Adrenal gland (tissue), 12 donors: ENCODE measurements around the gene ACBD4. TPM values are rescaled to one million over a fixed set of nuclear protein-coding genes. Genes with fewer than 3 reads are reported as not detected.

Experiments
- DNase-seq, 7 donors: peaks; one replicate each; pipeline ENCODE4 v3.0.0-alpha.2; 2019 to 2020
- H3K27ac ChIP-seq, 5 donors: fragments of 200-600 bp; sonication (generic) in 4 of 5; 1 replicate in 3 of 5; 2 replicates in 2 of 5; pipeline versions ENCODE4 v1.5.1 to v1.8.0; 2016 to 2020; ENCODE audit warnings: mild to moderate bottlenecking in 1 of 5
- H3K27me3 ChIP-seq: fragments of 200-600 bp; 2 replicates; pipeline ENCODE4 v1.8.0; 2021
- H3K36me3 ChIP-seq, 2 donors: fragments of 200-600 bp; replicated peaks in 1 of 2; 1 replicate in 1 of 2; 2 replicates in 1 of 2; pipeline versions ENCODE4 v1.5.1 to v1.8.0; 2018 to 2022
- H3K4me1 ChIP-seq, 2 donors: fragments of 200-600 bp; replicated peaks in 1 of 2; 1 replicate in 1 of 2; 2 replicates in 1 of 2; pipeline versions ENCODE4 v1.5.1 to v1.8.0; 2018 to 2021
- H3K4me3 ChIP-seq, 4 donors: fragments of 200-600 bp; sonication (generic) in 3 of 4; one replicate each; pipeline ENCODE4 v1.5.1; 2016 to 2018
- H3K9me3 ChIP-seq, 3 donors: fragments of 200-600 bp; sonication (generic) in 1 of 3; replicated peaks in 1 of 3; 1 replicate in 2 of 3; 2 replicates in 1 of 3; pipeline versions ENCODE4 v1.5.1 to v1.8.0; 2016 to 2021
- POLR2A ChIP-seq, 2 donors: fragments of 450-650 bp; IDR thresholded peaks; one replicate each; pipeline ENCODE4 v1.6.1; 2017; ENCODE audit warnings: antibody characterized with exemption in 2 of 2, mild to moderate bottlenecking in 2 of 2, moderate library complexity in 1 of 2
- WGBS, 4 donors: extraction: QIAGEN DNeasy Blood & Tissue Kit in 2 of 4; methylation state at CpG; one replicate each; pipeline versions ENCODE4 v1.1.5 to v1.1.7; 2013 to 2017; 5-methylcytosine and 5-hydroxymethylcytosine counted together
- intact Hi-C, 2 donors: fragments of 100-400 bp; cut with DNase I; formaldehyde crosslinking; loops; one replicate each; pipeline versions ENCODE4 v1.14.1 to v1.15.0; 2022 to 2023
- polyA plus RNA-seq, 3 donors: library from polyadenylated mRNA; stranded (reverse); fragments of 200-250 nt in 2 of 3; fragments of 350-450 nt in 1 of 3; fragmentation: Illumina TruSeq in 1 of 3; extraction: RNeasy Lipid Tissue Mini Kit (QIAGEN cat#74804) in 1 of 3; gene quantifications; one replicate each; pipeline ENCODE4 v1.2.3, GENCODE V29; 2013 to 2014
- total RNA-seq, 9 donors: library from RNA; depleted of rRNA in 4 of 9; stranded (reverse); fragments of >200 nt in 4 of 9; fragments of 120-200 nt in 1 of 9; fragmentation: NEBNext Ultra II Directional in 1 of 9; extraction: Animal tissue kit (Norgen Biotek cat#: 25700) in 1 of 9; gene quantifications; one replicate each; pipeline versions ENCODE4 v1.1.0 to v1.2.4, GENCODE V29; 2013 to 2023
- TF ChIP-seq, protein P1 (sequence below), 6 experiments: fragments of 450-650 bp in 4 of 6; fragments of 200-600 bp in 2 of 6; sonication (generic) in 1 of 6; IDR thresholded peaks; 1 replicate in 5 of 6; 2 replicates in 1 of 6; pipeline versions ENCODE4 v1.5.1 to v1.8.0; 2016 to 2021; ENCODE audit warnings: antibody characterized with exemption in 6 of 6, mild to moderate bottlenecking in 2 of 6, moderate library complexity in 1 of 6
- donor health status: healthy with polysubstance abuse.
- donor health status: Bipolar disorder and iron deficiency.
- donor health status: DM: yes; HTN: yes; CAD: no.
- donor health status: DM: no; HTN: no; CAD: no.
- donor health status: DM: no; HTN: no; CAD: no.
- donor health status: DM: yes; HTN: yes; CAD: no.

The ACBD4 gene
- total and polyA plus RNA-seq, 12 donors = 6.6 to 71.3 (median 23.6) TPM

DNA sequence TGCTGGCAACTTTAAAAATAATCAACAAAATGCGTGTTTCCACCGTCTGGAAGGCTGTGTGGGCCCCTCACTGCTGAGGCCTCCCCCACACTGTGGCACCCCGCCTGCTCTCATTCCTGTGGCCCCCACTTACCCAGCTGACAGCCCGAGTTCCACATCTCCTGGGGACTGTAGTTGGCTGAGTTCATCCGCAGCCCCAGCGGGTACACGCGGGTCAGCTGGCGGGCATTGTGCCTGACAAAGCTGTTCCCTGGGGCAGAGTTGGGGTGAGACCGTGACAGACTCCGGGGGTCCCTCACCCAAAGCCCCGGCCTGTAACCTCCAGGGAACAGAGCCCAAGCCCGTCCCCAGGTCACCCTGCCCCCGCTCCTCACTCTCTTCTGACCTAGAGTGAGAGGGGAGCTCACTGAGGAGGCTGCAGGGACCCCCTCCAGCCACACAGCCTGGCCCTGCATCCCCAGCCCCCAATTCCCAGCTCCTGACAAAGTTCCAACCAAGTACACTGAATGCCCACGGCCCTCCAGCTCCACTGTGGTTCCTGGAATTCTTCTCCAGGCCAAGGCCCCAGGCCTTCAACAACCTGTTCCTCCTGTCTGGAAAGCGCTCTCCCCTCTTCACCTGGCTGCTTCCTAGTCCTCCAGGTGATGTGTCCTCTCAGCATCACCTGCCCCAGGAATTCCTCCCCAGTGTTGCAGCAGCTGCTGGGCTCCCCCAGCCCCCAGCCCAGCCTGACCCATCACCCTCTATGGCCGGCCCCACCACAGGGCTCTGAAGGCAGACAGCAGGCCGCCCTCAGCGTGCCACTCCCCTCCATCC is 21.2 kb upstream of the ACBD4 start:
- Histone ChIP-seq H3K36me3 (peaks cover 0 to 25% of the 10 kb centered on the region in 2 donors), H3K9me3 (no peaks in the 10 kb centered on the region), H3K27me3 (no peaks in the 10 kb centered on the region), H3K4me1 (peaks cover 26% of the 10 kb centered on the region in 2 donors), H3K27ac (peak overlapping the region in 1 of 5 donors; percentile 45), H3K4me3 (no peak overlapping the region)
- DNase-seq = no peak
- TF ChIP-seq POLR2A (IDR thresholded peaks at IDR 0.05) = no peak
- TF ChIP-seq, protein P1, sequence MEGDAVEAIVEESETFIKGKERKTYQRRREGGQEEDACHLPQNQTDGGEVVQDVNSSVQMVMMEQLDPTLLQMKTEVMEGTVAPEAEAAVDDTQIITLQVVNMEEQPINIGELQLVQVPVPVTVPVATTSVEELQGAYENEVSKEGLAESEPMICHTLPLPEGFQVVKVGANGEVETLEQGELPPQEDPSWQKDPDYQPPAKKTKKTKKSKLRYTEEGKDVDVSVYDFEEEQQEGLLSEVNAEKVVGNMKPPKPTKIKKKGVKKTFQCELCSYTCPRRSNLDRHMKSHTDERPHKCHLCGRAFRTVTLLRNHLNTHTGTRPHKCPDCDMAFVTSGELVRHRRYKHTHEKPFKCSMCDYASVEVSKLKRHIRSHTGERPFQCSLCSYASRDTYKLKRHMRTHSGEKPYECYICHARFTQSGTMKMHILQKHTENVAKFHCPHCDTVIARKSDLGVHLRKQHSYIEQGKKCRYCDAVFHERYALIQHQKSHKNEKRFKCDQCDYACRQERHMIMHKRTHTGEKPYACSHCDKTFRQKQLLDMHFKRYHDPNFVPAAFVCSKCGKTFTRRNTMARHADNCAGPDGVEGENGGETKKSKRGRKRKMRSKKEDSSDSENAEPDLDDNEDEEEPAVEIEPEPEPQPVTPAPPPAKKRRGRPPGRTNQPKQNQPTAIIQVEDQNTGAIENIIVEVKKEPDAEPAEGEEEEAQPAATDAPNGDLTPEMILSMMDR (IDR thresholded peaks at IDR 0.05) = no peak
- 85 to 91% (median 90%) methylated on average over 7 to 19 of the region's 19 CpGs for WGBS, 4 donors
- intact Hi-C loops = no loop called here

DNA sequence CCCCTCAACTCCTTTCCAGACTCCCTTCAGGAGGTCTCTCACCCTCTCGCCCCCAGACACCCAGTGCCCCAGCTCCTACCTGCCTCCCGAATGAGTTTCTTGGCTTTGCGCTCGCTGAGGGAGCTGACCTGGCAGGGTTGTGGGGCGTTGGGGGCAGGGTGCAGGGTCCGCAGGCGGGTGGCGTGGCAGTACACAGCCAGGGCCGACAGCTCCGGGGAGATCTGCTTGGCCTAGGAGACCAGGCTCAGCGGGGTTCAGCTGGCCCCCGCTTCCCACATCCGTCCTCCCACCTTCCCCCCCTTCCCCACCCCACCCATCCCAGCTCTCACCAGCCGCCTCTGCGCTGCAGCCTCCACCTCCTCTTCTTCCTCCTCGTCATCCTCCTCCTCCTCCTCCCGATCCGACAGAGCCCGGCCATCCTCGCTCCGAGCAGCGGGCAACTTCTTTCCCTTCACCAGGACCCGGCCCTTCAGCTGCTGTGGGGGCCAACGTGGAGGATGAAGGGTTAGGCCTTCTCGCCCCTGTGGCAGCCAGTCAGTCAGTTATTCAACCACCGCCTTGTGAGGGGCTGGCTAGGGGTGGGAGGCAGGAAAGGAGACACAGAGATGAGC is 20.4 kb upstream of the ACBD4 start:
- Histone ChIP-seq H3K27ac (no peak overlapping the region), H3K27me3 (no peaks in the 10 kb centered on the region), H3K36me3 (peaks cover 0 to 25% of the 10 kb centered on the region in 2 donors), H3K9me3 (no peaks in the 10 kb centered on the region), H3K4me1 (peaks cover 19 to 21% of the 10 kb centered on the region in 2 donors), H3K4me3 (no peak overlapping the region)
- TF ChIP-seq POLR2A (IDR thresholded peaks at IDR 0.05) = no peak
- TF ChIP-seq, protein P1 (IDR thresholded peaks at IDR 0.05) = no peak
- intact Hi-C loops = no loop called here
- WGBS, 4 donors = 88 to 93% (median 90%) methylated on average over 20 to 26 of the region's 26 CpGs
- no peak for DNase-seq

DNA sequence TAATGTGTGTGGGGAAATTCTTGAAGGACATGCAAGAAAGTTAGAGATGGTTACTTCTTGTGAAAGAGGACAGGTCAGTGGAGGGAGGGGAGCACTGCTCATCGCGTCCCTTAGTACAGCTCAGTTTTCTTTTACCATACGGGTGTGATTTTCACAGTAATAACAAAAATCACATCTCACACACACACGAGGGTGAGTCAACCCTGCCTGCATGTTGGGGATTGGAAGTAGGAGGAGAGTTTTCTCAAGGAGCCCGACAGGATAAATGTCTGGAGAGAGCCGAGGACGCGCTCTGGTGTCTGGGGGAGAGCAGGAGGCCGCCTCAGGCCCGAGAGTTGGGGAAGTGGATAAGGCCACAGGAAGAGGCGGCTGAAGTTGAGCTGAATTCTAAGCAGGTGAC is 19.6 kb upstream of the ACBD4 start:
- Histone ChIP-seq H3K27me3 (no peaks in the 10 kb centered on the region), H3K4me1 (peaks cover 11 to 13% of the 10 kb centered on the region in 2 donors), H3K9me3 (no peaks in the 10 kb centered on the region), H3K27ac (no peak overlapping the region), H3K4me3 (no peak overlapping the region), H3K36me3 (peaks cover 0 to 25% of the 10 kb centered on the region in 2 donors)
- intact Hi-C loops = no loop called here
- DNase-seq = no peak
- 79 to 92% (median 83%) methylated on average over 11 of the region's 11 CpGs for WGBS, 4 donors
- TF ChIP-seq, protein P1 (IDR thresholded peaks at IDR 0.05) = no peak
- TF ChIP-seq POLR2A (IDR thresholded peaks at IDR 0.05) = no peak

DNA sequence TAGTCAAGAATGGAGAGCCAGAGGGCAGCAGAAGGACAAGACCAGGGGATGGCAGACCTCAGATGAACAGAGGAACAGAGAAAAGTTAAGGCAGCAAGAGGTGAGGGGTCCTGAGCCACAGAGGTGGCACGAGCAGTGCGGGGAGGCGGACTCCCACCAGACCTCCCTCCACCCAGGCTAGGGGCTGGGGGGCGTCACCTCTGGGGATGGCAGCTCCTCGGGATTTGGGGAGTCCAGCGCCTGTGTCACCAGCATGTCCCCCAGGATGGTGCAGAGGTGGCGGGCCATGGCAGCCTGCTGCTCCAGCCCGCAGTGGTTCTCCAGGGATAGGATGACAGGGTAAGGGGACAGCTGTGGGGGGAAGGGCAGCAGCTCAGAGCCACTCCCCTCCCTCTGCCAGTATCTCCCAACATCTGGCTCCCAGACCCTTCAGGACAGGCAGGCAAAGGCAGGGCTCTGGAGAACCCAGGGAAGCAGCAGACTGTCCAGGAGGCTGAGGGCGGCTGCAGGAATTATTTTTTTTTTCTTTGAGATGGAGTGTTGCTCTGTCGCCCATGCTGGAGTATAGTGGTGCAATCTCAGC is 19.0 kb upstream of the ACBD4 start:
- peaks cover 0 to 25% of the 10 kb centered on the region in 2 donors for H3K36me3 ChIP-seq
- no peaks in the 10 kb centered on the region for H3K9me3 ChIP-seq
- no peaks in the 10 kb centered on the region for H3K27me3 ChIP-seq
- intact Hi-C loops = no loop called here
- H3K4me1 ChIP-seq = peaks cover 5 to 8% of the 10 kb centered on the region in 2 donors
- H3K4me3 ChIP-seq = no peak overlapping the region
- WGBS, 4 donors = 85 to 94% (median 90%) methylated on average over 5 to 10 of the region's 10 CpGs
- DNase-seq = no peak
- TF ChIP-seq POLR2A (IDR thresholded peaks at IDR 0.05) = no peak
- TF ChIP-seq, protein P1 (IDR thresholded peaks at IDR 0.05) = no peak
- H3K27ac ChIP-seq = no peak overlapping the region
